Naive thymus-derived CD4-positive, alpha-beta T cell (primary cell): ENCODE measurements around the gene PADI1. TPM values are rescaled to one million over a fixed set of nuclear protein-coding genes. Genes with fewer than 3 reads are reported as not detected.
A peak's percentile ranks its signal among the peaks of the same experiment; 100 is the strongest.

ENCODE experiments used
- ATAC-seq: fragments of 150-1000 bp; cut with Tn5 transposase; 2 replicates; pipeline ENCODE4 v1.10.0; 2021; ENCODE audit warnings: mild to moderate bottlenecking, moderate library complexity
- CTCF ChIA-PET: fragments of 350-600 bp; sonication (Branson Sonifier 250); formaldehyde crosslinking; loops from one replicate; lab custom pipeline; 2021; ENCODE audit warnings: antibody characterized with exemption; lab: Charles Lee
- POLR2A ChIA-PET: fragments of 350-600 bp; sonication (Branson Sonifier 250); formaldehyde crosslinking; loops from one replicate; lab custom pipeline; 2021; ENCODE audit warnings: antibody characterized with exemption, inconsistent platforms; lab: Charles Lee
- DNase-seq, 9 donors: peaks; one replicate each; pipeline versions ENCODE4 v3.0.0 to v3.0.0-alpha.2; 2020 to 2022; ENCODE audit warnings: mixed read lengths in 1 of 9
- H3K27ac ChIP-seq: one replicate; pipeline ENCODE4 v1.7.0; 2013; ENCODE audit warnings: mild to moderate bottlenecking, low read depth, low read length, moderate library complexity
- H3K27me3 ChIP-seq, 2 donors: one replicate each; pipeline ENCODE4 v1.7.0; 2013; ENCODE audit warnings: low read length in 2 of 2, mild to moderate bottlenecking in 2 of 2, moderate library complexity in 2 of 2; ENCODE audit not compliant: control insufficient read depth in 2 of 2, insufficient read depth in 2 of 2
- H3K36me3 ChIP-seq, 3 experiments: 1 replicate in 2 of 3; 2 replicates in 1 of 3; pipeline ENCODE4 v1.7.0; 2013; ENCODE audit warnings: low read length in 3 of 3, mild to moderate bottlenecking in 3 of 3, moderate library complexity in 1 of 3; ENCODE audit not compliant: insufficient read depth in 3 of 3, control insufficient read depth in 2 of 3
- H3K4me1 ChIP-seq, 2 donors: one replicate each; pipeline ENCODE4 v1.7.0; 2013; ENCODE audit warnings: low read length in 2 of 2, mild to moderate bottlenecking in 2 of 2, moderate library complexity in 1 of 2; ENCODE audit not compliant: control insufficient read depth in 2 of 2, insufficient read depth in 2 of 2
- H3K4me3 ChIP-seq: 2 replicates; pipeline ENCODE4 v1.7.0; 2013; ENCODE audit warnings: mild to moderate bottlenecking, low read length
- H3K9me3 ChIP-seq, 3 experiments: 1 replicate in 2 of 3; 2 replicates in 1 of 3; pipeline ENCODE4 v1.7.0; 2013; ENCODE audit warnings: low read length in 3 of 3; ENCODE audit not compliant: control insufficient read depth in 2 of 3
- H3K27ac Mint-ChIP-seq, 9 donors: one replicate each; pipeline ENCODE4 v1.8.0; 2020 to 2022; ENCODE audit warnings: mixed read lengths in 9 of 9, mild to moderate bottlenecking in 8 of 9, moderate library complexity in 5 of 9, inconsistent platforms in 2 of 9
- H3K27me3 Mint-ChIP-seq, 5 donors: one replicate each; pipeline ENCODE4 v1.8.0; 2021 to 2022; ENCODE audit warnings: mixed read lengths in 5 of 5, mild to moderate bottlenecking in 1 of 5
- H3K36me3 Mint-ChIP-seq, 5 donors: one replicate each; pipeline ENCODE4 v1.8.0; 2020 to 2022; ENCODE audit warnings: mixed read lengths in 5 of 5, mild to moderate bottlenecking in 3 of 5, inconsistent platforms in 1 of 5
- H3K4me1 Mint-ChIP-seq, 7 donors: one replicate each; pipeline ENCODE4 v1.8.0; 2020 to 2022; ENCODE audit warnings: mixed read lengths in 7 of 7, mild to moderate bottlenecking in 3 of 7, inconsistent platforms in 1 of 7
- H3K4me3 Mint-ChIP-seq, 10 donors: one replicate each; pipeline ENCODE4 v1.8.0; 2020 to 2022; ENCODE audit warnings: mild to moderate bottlenecking in 10 of 10, mixed read lengths in 10 of 10, moderate library complexity in 6 of 10, inconsistent platforms in 2 of 10
- H3K9me3 Mint-ChIP-seq, 11 donors: one replicate each; pipeline ENCODE4 v1.8.0; 2020 to 2022; ENCODE audit warnings: mixed read lengths in 11 of 11, mild to moderate bottlenecking in 4 of 11, inconsistent platforms in 1 of 11, moderate library complexity in 1 of 11
- intact Hi-C, 2 donors: fragments of 100-400 bp; cut with micrococcal nuclease; formaldehyde crosslinking; loops; one replicate each; pipeline ENCODE4 v1.15.1; 2023
- polyA plus RNA-seq, 2 donors: library from polyadenylated mRNA; unstranded; fragments of 300-500 nt; fragmentation: Illumina TruSeq; gene quantifications; one replicate each; pipeline ENCODE4 v1.2.3, GENCODE V29; 2021
- total RNA-seq, 6 experiments: library from RNA in 5 of 6; stranded (reverse) in 5 of 6; gene quantifications; 1 replicate in 5 of 6; 2 replicates in 1 of 6; pipeline ENCODE4 v1.2.3 and lab custom pipeline; 2021 to 2026

PADI1 gene
- total and polyA plus RNA-seq, 7 experiments from 2014 or later = not detected

DNA sequence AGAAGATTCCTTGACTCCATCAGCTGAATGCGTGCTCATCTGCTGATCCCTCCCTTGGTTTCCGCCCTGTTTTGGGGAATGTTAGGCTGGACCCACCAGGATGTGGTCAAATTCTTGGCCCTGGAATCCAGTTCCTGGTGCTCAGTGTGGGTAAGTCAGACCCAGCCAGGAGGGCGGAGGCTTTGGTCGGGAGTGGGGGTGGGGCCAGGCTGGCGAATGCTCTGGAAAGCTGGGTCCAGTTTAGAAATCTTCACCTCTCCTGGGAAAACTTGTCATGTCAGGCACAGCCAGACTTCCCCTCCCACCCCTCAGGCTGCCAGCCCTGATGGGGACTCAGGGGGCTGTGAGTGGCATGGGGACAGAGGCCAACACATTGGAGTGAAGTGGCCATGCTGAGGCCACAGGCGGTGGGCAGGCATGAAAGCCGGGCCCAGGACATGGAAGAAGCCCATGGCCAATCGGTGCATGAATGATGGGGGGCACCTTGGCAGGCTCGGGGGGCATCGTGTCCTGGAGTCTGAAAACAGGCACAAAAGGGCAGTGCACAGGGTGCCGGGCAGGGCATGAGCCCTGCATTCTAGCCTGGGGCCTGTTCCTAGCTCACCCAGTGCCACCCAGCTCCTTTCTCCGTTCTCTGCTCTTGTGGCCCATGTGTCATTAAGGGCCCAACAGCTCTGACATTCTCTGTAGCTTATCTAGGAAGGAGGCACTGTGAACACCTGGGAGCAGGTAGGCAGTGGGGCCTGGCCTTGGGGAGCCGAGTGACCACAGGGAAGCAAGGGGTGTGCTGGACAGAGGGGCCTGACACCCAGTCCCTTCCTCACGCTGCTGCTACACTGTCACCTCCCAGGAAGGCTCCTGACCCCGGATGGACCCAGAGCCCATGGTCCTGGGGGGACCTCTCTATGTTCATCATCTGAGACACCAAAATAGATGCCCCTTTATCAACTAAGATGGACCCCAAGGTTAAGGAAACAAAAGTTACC, 14.6 kb upstream of the PADI1 start:
- Mint-ChIP-seq H3K27ac (no peak overlapping the region), H3K4me3 (no peak overlapping the region), H3K4me1 (peaks cover 3 to 49% (median 30%) of the 10 kb centered on the region in 7 donors), H3K9me3 (peaks cover 0 to 17% (median 5%) of the 10 kb centered on the region in 11 donors), H3K36me3 (peaks cover 0 to 5% (median 0%) of the 10 kb centered on the region in 5 donors), H3K27me3 (peaks cover 0 to 8% (median 4%) of the 10 kb centered on the region in 5 donors)
- DNase-seq (no peak), ATAC-seq (no peak)
- H3K9me3 ChIP-seq = no peaks in the 10 kb centered on the region
- peaks cover 0 to 16% of the 10 kb centered on the region in 2 donors for H3K4me1 ChIP-seq
- CTCF ChIA-PET = no interaction called here
- POLR2A ChIA-PET = no interaction called here
- H3K27ac ChIP-seq = no peak overlapping the region
- intact Hi-C loops = no loop called here
- no peaks in the 10 kb centered on the region for H3K36me3 ChIP-seq
- no peak overlapping the region for H3K4me3 ChIP-seq
- H3K27me3 ChIP-seq = no peaks in the 10 kb centered on the region

GRCh38 chr1:17191990-17192242, 13.0 kb upstream of the PADI1 start:
- H3K4me1 ChIP-seq = peaks cover 0 to under 1% of the 10 kb centered on the region in 2 donors
- H3K4me3 ChIP-seq = no peak overlapping the region
- no peak overlapping the region for H3K27ac ChIP-seq
- CTCF ChIA-PET = no interaction called here
- H3K36me3 Mint-ChIP-seq = peaks cover 0 to 5% (median 0%) of the 10 kb centered on the region in 5 donors
- no peak for DNase-seq
- POLR2A ChIA-PET = no interaction called here
- no peaks in the 10 kb centered on the region for H3K9me3 ChIP-seq
- no peaks in the 10 kb centered on the region for H3K27me3 ChIP-seq
- H3K4me1 Mint-ChIP-seq = peaks cover 0 to 33% (median 15%) of the 10 kb centered on the region in 7 donors
- H3K27ac Mint-ChIP-seq = no peak overlapping the region
- peaks cover 0 to 8% (median 4%) of the 10 kb centered on the region in 5 donors for H3K27me3 Mint-ChIP-seq
- H3K9me3 Mint-ChIP-seq = peaks cover 0 to 17% (median 5%) of the 10 kb centered on the region in 11 donors
- no peaks in the 10 kb centered on the region for H3K36me3 ChIP-seq
- intact Hi-C loops = no loop called here
- no peak for ATAC-seq
- peak overlapping the region in 1 of 10 donors; percentile 27 for H3K4me3 Mint-ChIP-seq

DNA sequence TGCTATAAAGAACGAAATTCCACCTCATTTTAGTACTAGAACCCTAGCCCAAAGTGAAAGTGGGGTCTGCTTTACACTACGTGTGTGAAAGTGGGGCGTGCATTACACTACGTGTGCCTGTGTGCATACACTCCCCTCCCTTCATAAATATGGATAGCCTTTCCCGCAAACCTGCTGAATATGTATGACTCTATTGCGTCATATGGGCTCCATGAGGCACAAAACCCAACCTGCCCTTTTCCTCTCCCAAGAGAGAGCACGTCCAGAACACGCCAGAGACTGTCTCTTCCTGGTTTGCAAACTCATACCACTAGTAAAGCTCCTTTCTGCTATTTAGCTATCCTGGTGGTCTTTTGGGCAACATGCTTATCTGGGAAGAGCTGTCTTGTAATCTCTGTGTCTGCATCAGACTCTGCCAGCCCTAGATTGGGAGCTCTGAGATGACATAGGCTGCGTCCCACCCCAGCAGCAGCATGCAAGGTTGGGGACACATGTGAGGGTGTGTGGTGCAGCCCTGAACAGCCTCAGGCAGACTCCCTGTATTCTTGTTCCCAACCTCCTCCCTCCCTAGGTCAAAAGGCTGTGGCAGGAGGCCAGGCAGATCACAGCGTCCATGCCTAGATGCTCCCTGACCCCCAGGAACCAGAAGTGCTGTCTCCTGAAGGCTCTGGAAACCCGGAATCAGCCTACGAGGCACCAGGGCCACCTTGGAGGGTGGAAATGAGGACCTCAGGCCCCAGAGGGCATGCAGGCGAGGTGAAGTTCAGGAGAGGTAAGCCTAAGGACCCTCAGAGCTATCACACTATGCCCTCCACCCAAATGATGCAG, 12.3 kb upstream of the PADI1 start:
- intact Hi-C loops = no loop called here
- no peak for ATAC-seq
- Histone ChIP-seq H3K27ac (no peak overlapping the region), H3K9me3 (no peaks in the 10 kb centered on the region), H3K4me3 (no peak overlapping the region), H3K36me3 (no peaks in the 10 kb centered on the region), H3K4me1 (no peaks in the 10 kb centered on the region), H3K27me3 (no peaks in the 10 kb centered on the region)
- H3K27ac Mint-ChIP-seq = no peak overlapping the region
- DNase-seq = no peak
- H3K36me3 Mint-ChIP-seq = peaks cover 0 to 5% (median 0%) of the 10 kb centered on the region in 5 donors
- CTCF ChIA-PET = no interaction called here
- POLR2A ChIA-PET = interaction anchor here (0.6 kb wide), 1 partner anchor 967 kb away, joined by 3 read pairs; no protein-coding TSS in a partner anchor
- H3K27me3 Mint-ChIP-seq = peaks cover 0 to 8% (median 5%) of the 10 kb centered on the region in 5 donors
- H3K9me3 Mint-ChIP-seq = peaks cover 0 to 17% (median 5%) of the 10 kb centered on the region in 11 donors
- H3K4me3 Mint-ChIP-seq = no peak overlapping the region
- H3K4me1 Mint-ChIP-seq = peaks cover 0 to 27% (median 13%) of the 10 kb centered on the region in 7 donors

DNA sequence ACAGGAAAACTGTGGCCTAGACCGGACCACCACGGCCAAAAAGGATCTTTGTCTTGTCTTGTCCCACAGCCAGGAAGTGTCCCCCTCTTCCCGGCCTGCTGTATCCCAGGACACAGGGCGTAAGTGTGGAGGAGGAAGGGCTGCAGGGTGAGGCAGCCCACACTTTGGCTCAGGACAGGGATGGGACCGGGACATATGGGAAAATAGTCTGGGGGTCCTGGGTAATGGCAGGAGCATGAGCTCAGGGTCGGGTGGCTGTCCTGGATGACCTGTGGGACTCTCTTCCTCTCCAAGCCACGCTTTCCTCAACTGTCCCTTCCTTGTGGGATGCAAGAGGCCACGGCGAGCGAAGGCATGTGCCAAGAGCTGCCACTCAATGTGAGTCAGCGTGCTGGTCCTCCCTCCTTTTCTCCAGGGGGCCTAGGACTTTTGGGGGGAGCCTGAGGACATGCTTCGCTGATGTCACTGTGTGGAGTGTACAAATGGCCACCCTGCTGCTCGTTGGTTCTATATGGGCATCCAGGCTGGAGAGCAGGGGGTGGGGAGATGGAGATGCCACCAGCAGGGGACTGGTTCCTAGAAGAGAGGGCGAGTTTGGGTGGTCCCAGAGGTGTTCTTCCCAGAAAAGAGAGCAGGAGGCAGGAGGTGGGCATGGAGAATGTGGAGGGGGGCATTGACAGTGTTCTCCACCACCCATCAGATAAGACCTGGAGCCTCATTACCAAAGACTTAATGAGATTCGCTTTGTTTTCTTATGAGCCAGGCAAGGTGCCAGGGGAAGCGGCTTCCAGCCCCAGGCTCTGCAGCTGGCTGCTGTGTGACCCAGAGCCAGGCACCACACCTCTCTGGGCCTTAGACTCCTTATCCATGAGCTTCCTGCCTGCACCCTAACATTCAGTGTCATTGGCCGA, 11.5 kb upstream of the PADI1 start:
- H3K27me3 ChIP-seq = no peaks in the 10 kb centered on the region
- intact Hi-C loops = no loop called here
- H3K9me3 Mint-ChIP-seq = peaks cover 0 to 11% (median 1%) of the 10 kb centered on the region in 11 donors
- no peak overlapping the region for H3K4me3 ChIP-seq
- CTCF ChIA-PET = no interaction called here
- no peak overlapping the region for H3K4me3 Mint-ChIP-seq
- no peak for DNase-seq
- no peaks in the 10 kb centered on the region for H3K4me1 ChIP-seq
- peaks cover 0 to 22% (median 10%) of the 10 kb centered on the region in 7 donors for H3K4me1 Mint-ChIP-seq
- H3K27me3 Mint-ChIP-seq = peaks cover 0 to 10% (median 5%) of the 10 kb centered on the region in 5 donors
- POLR2A ChIA-PET = interaction anchor here (0.6 kb wide), 1 partner anchor 966 kb away, joined by 3 read pairs; no protein-coding TSS in a partner anchor
- H3K36me3 ChIP-seq = no peaks in the 10 kb centered on the region
- no peaks in the 10 kb centered on the region for H3K9me3 ChIP-seq
- ATAC-seq = no peak
- peaks cover 0 to 3% (median 0%) of the 10 kb centered on the region in 5 donors for H3K36me3 Mint-ChIP-seq
- no peak overlapping the region for H3K27ac ChIP-seq
- H3K27ac Mint-ChIP-seq = peak overlapping the region in 1 of 9 donors; percentile 28

GRCh38 chr1:17194133-17194475, 10.8 kb upstream of the PADI1 start:
- Mint-ChIP-seq H3K9me3 (peaks cover 0 to 5% (median 0%) of the 10 kb centered on the region in 11 donors), H3K27me3 (peaks cover 0 to 11% (median 5%) of the 10 kb centered on the region in 5 donors), H3K27ac (peak overlapping the region in 3 of 9 donors; percentile 41 to 74 (median 60)), H3K4me1 (peaks cover 0 to 22% (median 10%) of the 10 kb centered on the region in 7 donors), H3K36me3 (peaks cover 0 to 3% (median 0%) of the 10 kb centered on the region in 5 donors), H3K4me3 (no peak overlapping the region)
- DNase-seq (no peak), ATAC-seq (no peak)
- Histone ChIP-seq H3K36me3 (no peaks in the 10 kb centered on the region), H3K27ac (no peak overlapping the region), H3K27me3 (no peaks in the 10 kb centered on the region), H3K4me1 (no peaks in the 10 kb centered on the region), H3K9me3 (no peaks in the 10 kb centered on the region), H3K4me3 (no peak overlapping the region)
- CTCF ChIA-PET = no interaction called here
- intact Hi-C loops = no loop called here
- POLR2A ChIA-PET = no interaction called here
